ENCODE data around the gene FRMD7. TPM values are rescaled to one million over a fixed set of nuclear protein-coding genes. Genes with fewer than 3 reads are reported as not detected.
"Not testable (repeated sequence)": the region's sequence is repeated elsewhere in the genome, so short reads cannot be mapped to it uniquely, and the experiment has no call there.

Gene FRMD7
- total RNA-seq, 1 donor from 2014 or later, result not detected

- DNase-seq (ENCODE audit: low read depth), result no peak
Observed at GRCh38 chrX:132093239-132093860, 34.5 kb downstream of the FRMD7 start.

- peak; percentile 54 for DNase-seq (ENCODE audit: low read depth)
Observed at GRCh38 chrX:132092439-132093065, 35.3 kb downstream of the FRMD7 start.

- no peak for DNase-seq (ENCODE audit: low read depth)
Observed at GRCh38 chrX:132090403-132091159, 37.2 kb downstream of the FRMD7 start.

- no peak for DNase-seq (ENCODE audit: low read depth)
Observed at GRCh38 chrX:132088864-132089263, 39.0 kb downstream of the FRMD7 start.

- no peak for DNase-seq (ENCODE audit: low read depth)
Observed at GRCh38 chrX:132086672-132087071, 41.1 kb downstream of the FRMD7 start.

- no peak for DNase-seq (ENCODE audit: low read depth)
Observed at GRCh38 chrX:132085786-132086185, 42.0 kb downstream of the FRMD7 start.

- DNase-seq (ENCODE audit: low read depth), result no peak
Observed at GRCh38 chrX:132077912-132078311, 49.9 kb downstream of the FRMD7 start.

GRCh38 chrX:132077414-132077813, 50.4 kb downstream of the FRMD7 start:
- DNase-seq (ENCODE audit: low read depth), result no peak

GRCh38 chrX:132071254-132071653, 56.6 kb downstream of the FRMD7 start:
- DNase-seq (ENCODE audit: low read depth), result peak; percentile 25

- DNase-seq (ENCODE audit: low read depth), result peak; percentile 50
Observed at GRCh38 chrX:132068405-132068804, 59.4 kb downstream of the FRMD7 start.

GRCh38 chrX:132063862-132064261, 64.0 kb downstream of the FRMD7 start:
- no peak for DNase-seq (ENCODE audit: low read depth)

GRCh38 chrX:132063334-132063733, 64.5 kb downstream of the FRMD7 start:
- DNase-seq (ENCODE audit: low read depth), result no peak

GRCh38 chrX:132059973-132060540, 67.8 kb downstream of the FRMD7 start:
- DNase-seq (ENCODE audit: low read depth), result no peak

GRCh38 chrX:132058975-132059374, 68.8 kb downstream of the FRMD7 start:
- DNase-seq (ENCODE audit: low read depth), result no peak

- DNase-seq (ENCODE audit: low read depth), result no peak
Observed at GRCh38 chrX:132058050-132058449, 69.8 kb downstream of the FRMD7 start.

GRCh38 chrX:132051778-132052177, 76.0 kb downstream of the FRMD7 start:
- not testable (repeated sequence) for DNase-seq (ENCODE audit: low read depth)

- DNase-seq (ENCODE audit: low read depth), result no peak
Observed at GRCh38 chrX:132046533-132046932, 81.3 kb downstream of the FRMD7 start.

GRCh38 chrX:132045456-132045855, 82.4 kb downstream of the FRMD7 start:
- DNase-seq (ENCODE audit: low read depth), result no peak

- no peak for DNase-seq (ENCODE audit: low read depth)
Observed at GRCh38 chrX:132044953-132045352, 82.9 kb downstream of the FRMD7 start.

- DNase-seq (ENCODE audit: low read depth), result no peak
Observed at GRCh38 chrX:132043977-132044376, 83.8 kb downstream of the FRMD7 start.

GRCh38 chrX:132041015-132041414, 86.8 kb downstream of the FRMD7 start:
- peak; percentile 50 for DNase-seq (ENCODE audit: low read depth)

- DNase-seq (ENCODE audit: low read depth), result no peak
Observed at GRCh38 chrX:132040066-132040465, 87.8 kb downstream of the FRMD7 start.

Measured in renal cortical epithelial cell (primary cell).